WI38 (cell line): ENCODE data around the gene VPS45.

Experiments used
- H3K4me3 ChIP-seq: 2 replicates; pipeline ENCODE4 v1.5.1; 2011; ENCODE audit warnings: low read depth, mild to moderate bottlenecking, control low read depth, low read length
- TF ChIP-seq, protein P1 (sequence below): IDR thresholded peaks from 2 replicates; pipeline ENCODE4 v1.5.1; 2012; ENCODE audit warnings: low read depth, mild to moderate bottlenecking, control low read depth, low read length

The VPS45 gene, protein sequence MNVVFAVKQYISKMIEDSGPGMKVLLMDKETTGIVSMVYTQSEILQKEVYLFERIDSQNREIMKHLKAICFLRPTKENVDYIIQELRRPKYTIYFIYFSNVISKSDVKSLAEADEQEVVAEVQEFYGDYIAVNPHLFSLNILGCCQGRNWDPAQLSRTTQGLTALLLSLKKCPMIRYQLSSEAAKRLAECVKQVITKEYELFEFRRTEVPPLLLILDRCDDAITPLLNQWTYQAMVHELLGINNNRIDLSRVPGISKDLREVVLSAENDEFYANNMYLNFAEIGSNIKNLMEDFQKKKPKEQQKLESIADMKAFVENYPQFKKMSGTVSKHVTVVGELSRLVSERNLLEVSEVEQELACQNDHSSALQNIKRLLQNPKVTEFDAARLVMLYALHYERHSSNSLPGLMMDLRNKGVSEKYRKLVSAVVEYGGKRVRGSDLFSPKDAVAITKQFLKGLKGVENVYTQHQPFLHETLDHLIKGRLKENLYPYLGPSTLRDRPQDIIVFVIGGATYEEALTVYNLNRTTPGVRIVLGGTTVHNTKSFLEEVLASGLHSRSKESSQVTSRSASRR

DNA sequence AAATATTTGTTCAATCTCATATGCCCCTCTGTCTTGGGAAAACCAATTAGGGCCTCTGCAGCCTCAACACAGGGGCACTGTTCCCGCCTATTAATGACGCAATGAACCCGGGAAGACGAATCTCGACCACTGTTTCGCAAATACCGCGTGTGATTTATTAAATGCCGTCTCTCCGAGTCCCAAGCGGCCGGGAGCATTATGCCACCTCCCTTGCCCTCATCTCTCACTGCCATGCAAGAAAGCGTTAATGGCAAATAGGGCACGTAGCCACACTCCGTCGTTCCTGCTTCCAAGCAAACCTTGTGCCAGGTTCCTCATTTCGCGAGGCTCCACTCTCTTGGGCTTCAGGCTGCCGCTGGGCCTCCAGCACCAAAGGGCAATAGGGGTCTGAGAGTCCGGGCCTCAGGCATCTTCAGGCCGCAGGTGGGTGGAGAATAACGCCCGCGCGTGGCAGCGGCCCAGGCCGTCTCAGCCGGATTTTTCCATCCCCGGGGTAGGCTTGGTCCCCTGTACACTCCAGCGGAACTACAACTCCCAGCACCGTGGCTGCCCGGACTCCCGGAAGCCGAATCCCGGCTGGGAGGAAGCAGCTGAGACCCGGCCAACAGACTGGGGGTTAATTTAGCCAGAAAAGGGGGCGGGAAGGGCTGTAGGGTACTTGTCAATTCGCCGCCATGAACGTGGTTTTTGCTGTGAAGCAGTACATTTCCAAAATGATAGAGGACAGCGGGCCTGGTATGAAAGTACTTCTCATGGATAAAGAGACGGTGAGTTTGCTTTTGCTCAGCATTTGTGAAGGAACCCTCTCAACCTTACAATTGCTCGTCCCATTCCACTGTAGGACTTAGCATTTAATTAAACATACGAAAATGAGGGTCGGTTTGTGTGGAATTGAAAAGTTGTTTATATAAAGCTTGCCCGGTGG, at the start of gene VPS45:
VPS45 (plus strand) TSS at position 593 of the 925 bp plus-strand sequence; CDS start at position 675, 82 bp downstream.
- H3K4me3 ChIP-seq, result peak within 1 kb of the TSS; percentile 73
- TF ChIP-seq, protein P1, sequence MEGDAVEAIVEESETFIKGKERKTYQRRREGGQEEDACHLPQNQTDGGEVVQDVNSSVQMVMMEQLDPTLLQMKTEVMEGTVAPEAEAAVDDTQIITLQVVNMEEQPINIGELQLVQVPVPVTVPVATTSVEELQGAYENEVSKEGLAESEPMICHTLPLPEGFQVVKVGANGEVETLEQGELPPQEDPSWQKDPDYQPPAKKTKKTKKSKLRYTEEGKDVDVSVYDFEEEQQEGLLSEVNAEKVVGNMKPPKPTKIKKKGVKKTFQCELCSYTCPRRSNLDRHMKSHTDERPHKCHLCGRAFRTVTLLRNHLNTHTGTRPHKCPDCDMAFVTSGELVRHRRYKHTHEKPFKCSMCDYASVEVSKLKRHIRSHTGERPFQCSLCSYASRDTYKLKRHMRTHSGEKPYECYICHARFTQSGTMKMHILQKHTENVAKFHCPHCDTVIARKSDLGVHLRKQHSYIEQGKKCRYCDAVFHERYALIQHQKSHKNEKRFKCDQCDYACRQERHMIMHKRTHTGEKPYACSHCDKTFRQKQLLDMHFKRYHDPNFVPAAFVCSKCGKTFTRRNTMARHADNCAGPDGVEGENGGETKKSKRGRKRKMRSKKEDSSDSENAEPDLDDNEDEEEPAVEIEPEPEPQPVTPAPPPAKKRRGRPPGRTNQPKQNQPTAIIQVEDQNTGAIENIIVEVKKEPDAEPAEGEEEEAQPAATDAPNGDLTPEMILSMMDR, result no peak

DNA sequence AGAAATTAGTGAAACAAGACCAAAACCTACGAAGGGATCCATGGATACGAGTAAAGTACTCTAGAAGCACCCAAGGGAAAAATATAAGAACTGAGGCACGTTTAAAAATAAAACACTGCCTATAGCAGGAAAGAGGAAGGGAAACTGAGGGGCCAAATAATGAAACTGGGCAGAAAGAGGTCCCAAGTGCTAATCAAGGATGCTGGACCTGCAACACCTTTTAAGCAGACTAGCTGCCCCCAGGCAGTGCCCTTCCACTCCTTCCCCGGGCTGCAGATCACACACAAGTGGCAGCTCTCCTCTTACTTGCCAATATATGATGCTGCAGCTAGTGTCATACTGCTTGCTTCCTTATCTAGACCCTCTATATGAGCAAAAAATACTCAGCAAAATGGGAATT, 49.4 kb upstream of the VPS45 start:
- H3K4me3 ChIP-seq, result no peak overlapping the region

DNA sequence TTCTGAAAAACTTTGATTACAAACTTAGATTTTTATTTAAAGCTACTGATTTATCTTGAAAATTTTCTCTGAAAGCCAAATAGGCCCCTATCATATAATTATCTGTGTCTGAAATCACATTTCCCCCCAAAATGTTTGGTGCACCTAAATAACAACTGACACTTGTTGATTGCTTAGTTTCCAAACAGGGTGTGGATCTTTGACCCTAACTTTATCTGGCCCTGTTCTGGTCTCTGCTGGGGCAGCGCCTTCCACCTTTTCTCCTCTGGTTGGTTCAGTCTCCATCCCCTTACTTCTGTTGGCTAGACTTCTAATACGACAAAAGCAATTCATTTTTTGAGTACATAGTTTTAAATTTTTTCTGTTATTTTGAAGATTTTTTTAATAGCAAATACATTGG, 46.9 kb upstream of the VPS45 start:
- no peak overlapping the region for H3K4me3 ChIP-seq
- TF ChIP-seq, protein P1, result no peak

More for the DNA sequence above, 49.4 kb upstream of the VPS45 start:
- TF ChIP-seq, protein P1, result no peak

DNA sequence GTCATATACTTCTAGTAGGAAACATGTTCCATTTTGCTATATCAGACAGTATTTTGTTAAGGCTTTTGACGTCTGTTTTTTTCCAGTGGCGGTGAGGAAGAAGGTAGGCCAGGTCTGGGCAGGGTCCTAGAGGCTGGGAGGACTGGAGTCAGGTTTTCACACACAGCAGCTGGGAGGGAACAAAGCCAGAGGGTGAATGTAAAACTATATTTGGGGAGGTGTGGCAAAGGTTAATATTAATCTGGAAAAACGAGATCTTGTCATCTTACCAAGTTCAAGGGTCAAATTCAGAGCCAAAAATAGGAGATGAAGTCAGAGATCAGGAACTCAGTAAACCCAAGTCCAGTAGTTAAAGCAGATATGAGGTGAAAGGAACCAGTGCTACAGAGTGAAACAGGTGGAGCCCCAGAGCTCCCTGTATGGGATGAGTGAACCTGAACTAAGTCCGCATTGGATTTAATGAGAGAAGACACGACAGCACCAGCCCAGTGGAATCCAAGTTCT, 46.3 kb upstream of the VPS45 start:
- H3K4me3 ChIP-seq, result no peak overlapping the region
- TF ChIP-seq, protein P1, result no peak

DNA sequence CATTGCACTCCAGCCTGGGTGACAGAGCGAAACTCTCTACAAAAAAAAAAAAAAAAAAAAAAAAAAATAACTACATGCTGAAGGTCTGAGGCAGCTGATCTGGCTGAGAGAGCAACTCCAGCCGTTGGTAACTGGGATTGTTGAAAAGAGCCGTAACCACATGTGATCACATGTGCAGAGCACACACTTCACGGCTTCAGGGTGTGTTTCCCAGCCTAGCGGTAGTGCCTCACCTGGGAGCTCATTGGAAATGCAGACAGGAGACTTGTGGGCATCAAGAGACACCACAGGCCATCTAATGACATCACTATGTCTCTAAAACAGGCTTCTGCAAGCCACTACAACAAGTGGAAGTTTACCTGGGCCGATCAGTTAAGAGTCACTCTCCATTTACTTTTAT, 45.2 kb upstream of the VPS45 start:
- no peak overlapping the region for H3K4me3 ChIP-seq
- TF ChIP-seq, protein P1, result no peak

DNA sequence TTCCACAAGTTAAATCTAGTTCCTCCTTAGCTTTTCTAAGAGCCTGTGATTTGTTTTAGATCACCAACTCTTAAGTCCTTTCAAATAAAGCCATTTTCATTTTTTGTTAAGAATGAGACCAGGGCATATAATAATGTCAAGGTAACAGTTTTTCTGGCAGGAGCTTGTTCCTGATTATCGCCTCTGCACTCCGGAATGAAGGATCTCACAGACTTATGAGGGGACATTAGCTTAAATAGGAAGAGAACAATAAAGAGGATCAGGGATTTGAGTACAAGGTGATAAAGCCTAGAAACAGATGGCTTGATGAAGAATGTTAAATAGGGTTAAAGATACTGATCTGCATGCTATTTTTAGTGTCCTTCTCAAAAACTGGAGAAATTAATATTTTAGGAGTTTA, 43.4 kb upstream of the VPS45 start:
- TF ChIP-seq, protein P1, result no peak
- no peak overlapping the region for H3K4me3 ChIP-seq
